Keratinocyte (primary cell): ENCODE data around the gene LHFPL3. TPM values are rescaled to one million over a fixed set of nuclear protein-coding genes. Genes with fewer than 3 reads are reported as not detected.

Experiments used
- DNase-seq: peaks from one replicate; pipeline ENCODE4 v3.0.0-alpha.2; 2011; ENCODE audit warnings: low read depth, missing footprints, low spot score
- FAIRE-seq: peaks from 2 replicates; lab custom pipeline; 2011; peaks lifted over from hg19 to GRCh38; lab: Jason Lieb, UNC
- H2AFZ ChIP-seq: 2 replicates; pipeline ENCODE4 v1.6.0; 2012; ENCODE audit warnings: low read length, control low read depth, inconsistent platforms; ENCODE audit not compliant: control insufficient read depth
- H3K27ac ChIP-seq: 2 replicates; pipeline ENCODE4 v1.5.1; 2011; ENCODE audit warnings: low read length; ENCODE audit not compliant: control insufficient read depth, insufficient read depth
- H3K27me3 ChIP-seq: 3 replicates; pipeline ENCODE4 v1.6.0; 2011; ENCODE audit warnings: low read length; ENCODE audit not compliant: control insufficient read depth, insufficient read depth; ENCODE audit errors: extremely low read depth
- H3K36me3 ChIP-seq, 2 experiments: 2 replicates in 1 of 2; 3 replicates in 1 of 2; pipeline ENCODE4 v1.5.1; 2011; ENCODE audit warnings: low read length in 2 of 2, mild to moderate bottlenecking in 1 of 2; ENCODE audit not compliant: control insufficient read depth in 2 of 2, insufficient read depth in 2 of 2; ENCODE audit errors: extremely low read depth in 1 of 2
- H3K4me1 ChIP-seq: 3 replicates; pipeline ENCODE4 v1.5.1; 2011; ENCODE audit warnings: low read length; ENCODE audit not compliant: control insufficient read depth, insufficient read depth; ENCODE audit errors: extremely low read depth
- H3K4me2 ChIP-seq: 3 replicates; pipeline ENCODE4 v1.6.0; 2011; ENCODE audit warnings: low read depth, low read length; ENCODE audit not compliant: control insufficient read depth, insufficient read depth; ENCODE audit errors: extremely low read depth
- H3K4me3 ChIP-seq, 3 experiments: fragments of 200-600 bp in 1 of 3; sonication (generic) in 1 of 3; 2 replicates in 2 of 3; 3 replicates in 1 of 3; pipeline ENCODE4 v1.5.1; 2011 to 2016; ENCODE audit warnings: low read length in 3 of 3, mild to moderate bottlenecking in 3 of 3, control low read depth in 2 of 3, inconsistent platforms in 1 of 3, low read depth in 1 of 3, mixed read lengths in 1 of 3, mixed run types in 1 of 3, moderate library complexity in 1 of 3; ENCODE audit not compliant: control insufficient read depth in 2 of 3, insufficient read depth in 2 of 3; ENCODE audit errors: extremely low read depth in 1 of 3
- H3K79me2 ChIP-seq: 2 replicates; pipeline ENCODE4 v1.6.0; 2012; ENCODE audit warnings: low read length; ENCODE audit not compliant: control insufficient read depth, insufficient read depth
- H3K9ac ChIP-seq: 3 replicates; pipeline ENCODE4 v1.6.0; 2011; ENCODE audit warnings: low read length; ENCODE audit not compliant: control insufficient read depth, insufficient read depth; ENCODE audit errors: extremely low read depth
- H3K9me1 ChIP-seq: 3 replicates; pipeline ENCODE4 v1.6.0; 2011; ENCODE audit warnings: low read length; ENCODE audit not compliant: control insufficient read depth, insufficient read depth; ENCODE audit errors: extremely low read depth
- H3K9me3 ChIP-seq: 2 replicates; pipeline ENCODE4 v1.5.1; 2012; ENCODE audit warnings: low read depth, low read length; ENCODE audit not compliant: control insufficient read depth
- H4K20me1 ChIP-seq: 3 replicates; pipeline ENCODE4 v1.6.0; 2011; ENCODE audit warnings: low read length; ENCODE audit not compliant: control insufficient read depth, insufficient read depth; ENCODE audit errors: extremely low read depth
- EZH2 ChIP-seq: IDR thresholded peaks from one replicate; pipeline ENCODE4 v1.6.1; 2012; ENCODE audit warnings: inconsistent platforms, mild to moderate bottlenecking, low read length, moderate library complexity
- dilution Hi-C: fragments of 300-500 bp; cut with MboI; formaldehyde crosslinking; loops from one replicate; pipeline ENCODE4 v1.7.0; 2020; ENCODE audit warnings: low sequenced_read_pairs; ENCODE audit not compliant: extremely low pct_ligation_motif_present
- polyA plus RNA-seq, 5 experiments: library from polyadenylated mRNA; depleted of rRNA in 3 of 5; stranded (reverse) in 3 of 5; stranded (forward) in 1 of 5; unstranded in 1 of 5; fragments of >200 nt; gene quantifications; 1 replicate in 1 of 5; 2 replicates in 3 of 5; 3 replicates in 1 of 5; pipeline versions ENCODE4 v1.2.1 to v1.2.3, GENCODE V29; 2011 to 2012; ENCODE audit warnings: missing spikeins in 2 of 5, low read depth in 1 of 5, low replicate concordance in 1 of 5
- TF ChIP-seq, protein P1 (sequence below), 3 experiments: IDR thresholded peaks in 1 of 3; conservative IDR thresholded peaks in 1 of 3; optimal IDR thresholded peaks in 1 of 3; 2 replicates in 2 of 3; 3 replicates in 1 of 3; pipeline versions ENCODE3 to v1.5.1; 2011; ENCODE audit warnings: low read length in 3 of 3, mild to moderate bottlenecking in 3 of 3, moderate library complexity in 2 of 3, control low read depth in 1 of 3, inconsistent platforms in 1 of 3; ENCODE audit not compliant: insufficient read depth in 2 of 3; ENCODE audit errors: extremely low read depth in 1 of 3

The LHFPL3 gene
- polyA plus RNA-seq, 1 donor (not counting 4 experiments of a cell fraction or from before 2014, with no cell fraction given), result not detected

DNA sequence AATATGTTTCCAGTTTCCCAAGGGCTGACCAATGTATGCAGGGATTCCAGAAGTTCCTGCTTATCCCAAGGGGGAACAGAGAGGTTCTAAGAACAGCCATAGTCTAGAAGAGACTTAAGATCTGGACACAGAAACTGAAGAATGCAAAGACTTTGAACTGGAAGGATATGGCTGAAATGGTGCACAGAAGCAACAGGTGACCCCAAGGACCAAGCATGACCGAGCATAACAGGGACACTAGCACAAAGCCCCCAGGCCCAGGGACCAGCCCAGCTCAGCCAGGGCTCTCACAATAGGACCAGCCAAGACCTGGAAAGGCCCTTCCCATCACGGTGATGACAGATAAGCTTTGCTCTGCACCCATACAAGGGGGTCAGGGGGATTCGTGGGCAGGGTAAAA is 472.6 kb downstream of the LHFPL3 start:
- Histone ChIP-seq H3K9me1 (no peaks in the 10 kb centered on the region), H3K27ac (no peak overlapping the region), H3K4me1 (no peaks in the 10 kb centered on the region), H3K4me3 (no peak overlapping the region), H4K20me1 (no peaks in the 10 kb centered on the region), H3K4me2 (no peak overlapping the region), H3K9me3 (no peaks in the 10 kb centered on the region), H3K27me3 (no peaks in the 10 kb centered on the region), H3K79me2 (no peaks in the 10 kb centered on the region), H2AFZ (no peak overlapping the region), H3K36me3 (no peaks in the 10 kb centered on the region), H3K9ac (no peak overlapping the region)
- TF ChIP-seq, protein P1, sequence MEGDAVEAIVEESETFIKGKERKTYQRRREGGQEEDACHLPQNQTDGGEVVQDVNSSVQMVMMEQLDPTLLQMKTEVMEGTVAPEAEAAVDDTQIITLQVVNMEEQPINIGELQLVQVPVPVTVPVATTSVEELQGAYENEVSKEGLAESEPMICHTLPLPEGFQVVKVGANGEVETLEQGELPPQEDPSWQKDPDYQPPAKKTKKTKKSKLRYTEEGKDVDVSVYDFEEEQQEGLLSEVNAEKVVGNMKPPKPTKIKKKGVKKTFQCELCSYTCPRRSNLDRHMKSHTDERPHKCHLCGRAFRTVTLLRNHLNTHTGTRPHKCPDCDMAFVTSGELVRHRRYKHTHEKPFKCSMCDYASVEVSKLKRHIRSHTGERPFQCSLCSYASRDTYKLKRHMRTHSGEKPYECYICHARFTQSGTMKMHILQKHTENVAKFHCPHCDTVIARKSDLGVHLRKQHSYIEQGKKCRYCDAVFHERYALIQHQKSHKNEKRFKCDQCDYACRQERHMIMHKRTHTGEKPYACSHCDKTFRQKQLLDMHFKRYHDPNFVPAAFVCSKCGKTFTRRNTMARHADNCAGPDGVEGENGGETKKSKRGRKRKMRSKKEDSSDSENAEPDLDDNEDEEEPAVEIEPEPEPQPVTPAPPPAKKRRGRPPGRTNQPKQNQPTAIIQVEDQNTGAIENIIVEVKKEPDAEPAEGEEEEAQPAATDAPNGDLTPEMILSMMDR (optimal IDR thresholded peaks at IDR 0.05 in 1 of 3, IDR thresholded peaks at IDR 0.05 in 1 of 3, conservative IDR thresholded peaks at IDR 0.05 in 1 of 3; ENCODE audit: extremely low read depth in 1 of 3, insufficient read depth in 2 of 3, low read length in 3 of 3), result no peak
- no peak for TF ChIP-seq EZH2
- no peak for DNase-seq
- dilution Hi-C loops, result no loop called here
- no peak for FAIRE-seq

DNA sequence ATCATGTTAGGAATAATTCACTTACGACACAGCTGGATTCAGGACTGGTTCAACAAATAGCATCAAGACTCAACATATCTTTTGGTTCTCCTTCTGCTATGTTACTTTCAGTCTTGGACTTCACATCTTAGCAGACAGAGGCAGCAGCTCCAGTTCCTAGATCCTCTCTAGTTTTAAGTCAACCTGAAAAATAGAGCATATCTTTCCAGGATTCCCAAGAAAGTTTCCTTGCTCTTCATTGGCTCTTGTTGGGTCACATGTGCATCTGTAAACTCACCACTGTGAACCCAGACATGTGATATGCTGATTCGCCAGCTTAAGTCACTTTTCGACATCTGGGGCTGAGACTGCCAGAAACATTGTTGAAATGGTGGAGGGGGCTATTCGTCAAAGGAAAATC is 475.5 kb downstream of the LHFPL3 start:
- no peaks in the 10 kb centered on the region for H3K9me1 ChIP-seq
- DNase-seq, result no peak
- H2AFZ ChIP-seq, result no peak overlapping the region
- H4K20me1 ChIP-seq, result no peaks in the 10 kb centered on the region
- FAIRE-seq, result no peak
- H3K4me2 ChIP-seq, result no peak overlapping the region
- H3K4me3 ChIP-seq, result no peak overlapping the region
- no peaks in the 10 kb centered on the region for H3K9me3 ChIP-seq
- H3K27ac ChIP-seq, result no peak overlapping the region
- dilution Hi-C loops, result no loop called here
- no peaks in the 10 kb centered on the region for H3K36me3 ChIP-seq
- TF ChIP-seq EZH2, result no peak
- TF ChIP-seq, protein P1 (optimal IDR thresholded peaks at IDR 0.05 in 1 of 3, IDR thresholded peaks at IDR 0.05 in 1 of 3, conservative IDR thresholded peaks at IDR 0.05 in 1 of 3; ENCODE audit: extremely low read depth in 1 of 3, insufficient read depth in 2 of 3, low read length in 3 of 3), result no peak
- H3K4me1 ChIP-seq, result no peaks in the 10 kb centered on the region
- no peak overlapping the region for H3K9ac ChIP-seq
- no peaks in the 10 kb centered on the region for H3K27me3 ChIP-seq
- H3K79me2 ChIP-seq, result no peaks in the 10 kb centered on the region
